MM.1S (cell line): ENCODE measurements around the gene TULP4.

Experiments
- EZH2 ChIP-seq: fragments of 300-600 bp; sonication (generic); optimal IDR thresholded peaks from 2 replicates; pipeline ENCODE3; 2017; ENCODE audit warnings: low read depth, mild to moderate bottlenecking, antibody characterized with exemption, low read length, mixed read lengths
- EZH2phosphoT487 ChIP-seq: fragments of 300-600 bp; sonication (generic); IDR thresholded peaks from 2 replicates; pipeline ENCODE4 v1.6.1; 2018; ENCODE audit warnings: antibody characterized with exemption, low read length
- TF ChIP-seq, protein P1 (sequence below): fragments of 300-600 bp; sonication (generic); IDR thresholded peaks from 2 replicates; pipeline ENCODE4 v1.5.1; 2016; ENCODE audit warnings: antibody characterized with exemption, low read length, mixed read lengths

DNA sequence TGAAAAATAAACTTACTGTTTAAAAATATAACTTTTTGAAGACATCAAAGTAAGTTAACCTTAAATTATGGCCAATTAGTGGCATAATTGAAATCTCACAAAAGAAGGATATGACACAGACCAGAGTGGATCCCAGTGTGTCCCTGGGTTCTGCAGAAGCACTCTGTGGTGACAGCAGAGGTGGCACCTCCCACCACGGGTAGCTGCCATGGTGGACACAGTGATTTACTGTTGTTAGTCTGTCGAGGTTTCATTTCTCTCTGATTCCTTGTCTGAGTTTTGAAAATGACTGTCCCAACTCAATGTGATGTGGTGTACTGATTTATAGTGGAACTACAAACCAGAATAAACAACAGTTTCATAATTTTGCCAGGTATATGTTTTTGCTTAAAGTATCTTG lies 76.5 kb downstream of the TULP4 start:
- TF ChIP-seq, protein P1, sequence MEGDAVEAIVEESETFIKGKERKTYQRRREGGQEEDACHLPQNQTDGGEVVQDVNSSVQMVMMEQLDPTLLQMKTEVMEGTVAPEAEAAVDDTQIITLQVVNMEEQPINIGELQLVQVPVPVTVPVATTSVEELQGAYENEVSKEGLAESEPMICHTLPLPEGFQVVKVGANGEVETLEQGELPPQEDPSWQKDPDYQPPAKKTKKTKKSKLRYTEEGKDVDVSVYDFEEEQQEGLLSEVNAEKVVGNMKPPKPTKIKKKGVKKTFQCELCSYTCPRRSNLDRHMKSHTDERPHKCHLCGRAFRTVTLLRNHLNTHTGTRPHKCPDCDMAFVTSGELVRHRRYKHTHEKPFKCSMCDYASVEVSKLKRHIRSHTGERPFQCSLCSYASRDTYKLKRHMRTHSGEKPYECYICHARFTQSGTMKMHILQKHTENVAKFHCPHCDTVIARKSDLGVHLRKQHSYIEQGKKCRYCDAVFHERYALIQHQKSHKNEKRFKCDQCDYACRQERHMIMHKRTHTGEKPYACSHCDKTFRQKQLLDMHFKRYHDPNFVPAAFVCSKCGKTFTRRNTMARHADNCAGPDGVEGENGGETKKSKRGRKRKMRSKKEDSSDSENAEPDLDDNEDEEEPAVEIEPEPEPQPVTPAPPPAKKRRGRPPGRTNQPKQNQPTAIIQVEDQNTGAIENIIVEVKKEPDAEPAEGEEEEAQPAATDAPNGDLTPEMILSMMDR = no peak
- TF ChIP-seq EZH2 = no peak
- TF ChIP-seq EZH2phosphoT487 = no peak
